HepG2 (cell line): ENCODE results near the gene CFAP61. TPM values are rescaled to one million over a fixed set of nuclear protein-coding genes. Genes with fewer than 3 reads are reported as not detected.

Source experiments
- ATAC-seq: fragments of 200-7000 bp; cut with Tn5 transposase; 3 replicates; pipeline ENCODE4 v1.9.1; 2020; ENCODE audit warnings: mild to moderate bottlenecking, moderate library complexity
- BruUV-seq: library from RNA; stranded (reverse); fragments of 400-500 nt; replicated peaks from 2 replicates; lab custom pipeline; 2021; lab: Mats Ljungman, UMichigan
- CTCF ChIA-PET: fragments of 300-600 bp; formaldehyde crosslinking; extraction: SDS; loops from one replicate; lab custom pipeline; 2021; ENCODE audit warnings: low total read pairs, inconsistent platforms, low intra/inter-chr PET ratio; lab: Yijun Ruan, JAX
- POLR2A ChIA-PET: fragments of 350-600 bp; sonication (Branson Sonifier 250); formaldehyde crosslinking; loops from one replicate; lab custom pipeline; 2020; ENCODE audit warnings: antibody characterized with exemption, inconsistent platforms; lab: Yijun Ruan, JAX
- DNase-seq: peaks from one replicate; pipeline ENCODE4 v3.0.0-alpha.2; 2015; ENCODE audit warnings: low spot score
- FAIRE-seq: peaks from 3 replicates; lab custom pipeline; 2011; peaks lifted over from hg19 to GRCh38; lab: Jason Lieb, UNC
- H2AFZ ChIP-seq: one replicate; pipeline ENCODE4 v1.6.1; 2011; ENCODE audit warnings: low read length, inconsistent platforms
- H3K27ac ChIP-seq: fragments of 300-600 bp; 3 replicates; pipeline ENCODE4 v1.8.0; 2011; ENCODE audit warnings: mixed run types, mild to moderate bottlenecking, mixed read lengths, low read length, inconsistent platforms; ENCODE audit not compliant: insufficient read depth; ENCODE audit errors: extremely low read length
- H3K27me3 ChIP-seq, 2 experiments: fragments of 200-600 bp in 1 of 2; 2 replicates in 1 of 2; 3 replicates in 1 of 2; pipeline versions ENCODE4 v1.6.0 to v1.8.0; 2011; ENCODE audit warnings: low read length in 2 of 2, mild to moderate bottlenecking in 2 of 2, moderate library complexity in 2 of 2, inconsistent platforms in 1 of 2; ENCODE audit not compliant: insufficient read depth in 2 of 2, control insufficient read depth in 1 of 2
- H3K36me3 ChIP-seq, 2 experiments: fragments of 200-600 bp in 1 of 2; replicated peaks in 1 of 2; 2 replicates in 1 of 2; 3 replicates in 1 of 2; pipeline versions ENCODE4 v1.5.1 to v1.8.0; 2011; ENCODE audit warnings: low read length in 2 of 2, inconsistent platforms in 1 of 2; ENCODE audit not compliant: insufficient read depth in 2 of 2, control insufficient read depth in 1 of 2
- H3K4me1 ChIP-seq: 2 replicates; pipeline ENCODE4 v1.5.1; 2012; ENCODE audit warnings: low read length, inconsistent platforms; ENCODE audit not compliant: insufficient read depth
- H3K4me2 ChIP-seq: 2 replicates; pipeline ENCODE4 v1.6.0; 2011; ENCODE audit warnings: low read depth, low read length, inconsistent platforms
- H3K4me3 ChIP-seq, 3 experiments: fragments of 200-600 bp in 1 of 3; sonication (generic), shearing (Covaris generic) in 1 of 3; replicated peaks in 1 of 3; 2 replicates each; pipeline ENCODE4 v1.5.1; 2011 to 2016; ENCODE audit warnings: low read length in 3 of 3, inconsistent platforms in 2 of 3, low read depth in 2 of 3, mild to moderate bottlenecking in 2 of 3, control low read depth in 1 of 3, mixed read lengths in 1 of 3; ENCODE audit not compliant: insufficient read depth in 1 of 3
- H3K79me2 ChIP-seq: one replicate; pipeline ENCODE4 v1.6.1; 2011; ENCODE audit warnings: low read length, inconsistent platforms; ENCODE audit not compliant: insufficient read depth
- H3K9ac ChIP-seq: 2 replicates; pipeline ENCODE4 v1.6.0; 2011; ENCODE audit warnings: mild to moderate bottlenecking, low read depth, low read length, inconsistent platforms; ENCODE audit not compliant: insufficient read depth
- H3K9me3 ChIP-seq: 2 replicates; pipeline ENCODE4 v1.5.1; 2012; ENCODE audit warnings: mild to moderate bottlenecking, low read length
- H4K20me1 ChIP-seq: 2 replicates; pipeline ENCODE4 v1.6.0; 2011; ENCODE audit warnings: inconsistent platforms, mild to moderate bottlenecking, low read length, moderate library complexity; ENCODE audit not compliant: insufficient read depth
- HOXA9 ChIP-seq: sonication (generic); formaldehyde crosslinking; IDR thresholded peaks from 2 replicates; pipeline ENCODE4 v1.8.1; 2022; ENCODE audit warnings: missing genetic modification reagents, mild to moderate bottlenecking, moderate library complexity, borderline replicate concordance
- HOXD1 ChIP-seq: sonication (generic); formaldehyde crosslinking; IDR thresholded peaks from 2 replicates; pipeline ENCODE4 v1.5.0; 2020; ENCODE audit warnings: missing genetic modification reagents
- ISL2 ChIP-seq: sonication (generic); formaldehyde crosslinking; IDR thresholded peaks from 2 replicates; pipeline ENCODE4 v1.5.0; 2020; ENCODE audit warnings: missing genetic modification reagents
- PHF5A ChIP-seq: IDR thresholded peaks from one replicate; pipeline ENCODE4 v1.6.1; 2018; ENCODE audit warnings: low read depth, missing genetic modification reagents; ENCODE audit not compliant: unreplicated experiment
- ZNF224 ChIP-seq: sonication (generic); formaldehyde crosslinking; IDR thresholded peaks from 2 replicates; pipeline ENCODE4 v1.5.0; 2020; ENCODE audit warnings: mild to moderate bottlenecking, missing genetic modification reagents
- ZNF558 ChIP-seq: sonication (generic); formaldehyde crosslinking; IDR thresholded peaks from 2 replicates; pipeline ENCODE4 v1.9.0; 2022; ENCODE audit warnings: mild to moderate bottlenecking, missing genetic modification reagents, borderline replicate concordance
- WGBS: methylation state at CpG from one replicate; pipeline ENCODE4 v1.1.6; 2017; ENCODE audit warnings: low lambda C conversion rate; 5-methylcytosine and 5-hydroxymethylcytosine counted together
- in situ Hi-C: cut with HindIII; loops from 2 replicates; pipeline ENCODE4 v1.10.0; 2017; ENCODE audit warnings: low pct_unique_long_range_greater_than_20kb; ENCODE audit not compliant: extremely low pct_ligation_motif_present
- intact Hi-C: fragments of 100-400 bp; cut with micrococcal nuclease; formaldehyde crosslinking; loops from one replicate; pipeline ENCODE4 v1.10.0; 2022; ENCODE audit not compliant: unreplicated experiment
- polyA plus RNA-seq, 8 experiments: library from polyadenylated mRNA; depleted of rRNA in 3 of 8; stranded (reverse) in 7 of 8; unstranded in 1 of 8; fragments of >200 nt; fragmentation: Illumina TruSeq in 4 of 8; extraction: Trizol in 4 of 8; gene quantifications; 2 replicates each; pipeline versions ENCODE4 v1.2.1 to v1.2.3, GENCODE V29; 2011 to 2016; ENCODE audit warnings: low read depth in 4 of 8, missing spikeins in 1 of 8, mixed read lengths in 1 of 8; ENCODE audit not compliant: insufficient read depth in 1 of 8
- total RNA-seq, 5 experiments: library from RNA; depleted of rRNA; stranded (reverse); fragments of >200 nt; fragmentation: Illumina TruSeq; extraction: Trizol; gene quantifications; 2 replicates each; pipeline ENCODE4 v1.2.3, GENCODE V29; 2016; ENCODE audit warnings: low read depth in 1 of 5
- TF ChIP-seq, protein P1 (sequence below), 2 experiments: fragments of 450-650 bp in 1 of 2; sonication (generic) in 1 of 2; formaldehyde crosslinking in 1 of 2; IDR thresholded peaks; 2 replicates each; pipeline versions ENCODE4 v1.6.1 to v1.8.0; 2016 to 2022; ENCODE audit warnings: antibody characterized with exemption in 1 of 2, mild to moderate bottlenecking in 1 of 2, missing genetic modification reagents in 1 of 2
- TF ChIP-seq, protein P2 (sequence below): sonication (generic); formaldehyde crosslinking; IDR thresholded peaks from 2 replicates; pipeline ENCODE4 v1.4.0; 2020; ENCODE audit warnings: low read depth, missing genetic modification reagents

CFAP61 gene
- total and polyA plus RNA-seq, 2 of the 13 experiments (the other 11 are each of a cell fraction or from before 2014, with no cell fraction given), result 0.27 TPM; not detected in 1

DNA sequence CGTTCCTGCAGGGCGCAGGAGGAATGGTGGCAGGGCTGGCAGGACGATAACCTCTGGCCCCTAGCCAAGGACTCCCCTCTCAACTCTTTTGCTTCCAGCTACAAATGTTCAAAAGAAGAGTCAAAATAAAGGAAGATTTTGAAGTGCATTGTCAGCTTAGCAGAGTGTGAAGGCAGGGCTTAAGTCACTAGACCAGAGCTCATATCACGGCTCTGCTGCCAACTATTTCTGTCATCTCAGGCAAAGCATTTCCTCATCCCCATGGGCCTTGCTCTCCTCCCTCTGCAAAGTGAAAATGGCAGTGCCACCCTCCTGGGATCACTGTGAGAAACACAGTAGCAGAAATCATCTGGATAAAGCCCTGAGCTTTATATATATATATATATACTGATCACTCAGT, 36.7 kb downstream of the CFAP61 start:
- CTCF ChIA-PET, result no interaction called here
- intact Hi-C loops, result no loop called here
- Histone ChIP-seq H3K79me2 (no peaks in the 10 kb centered on the region), H3K4me2 (no peak overlapping the region), H3K4me1 (0 out of 2 replicates have a peak, but pooled peaks cover 6% of the 10 kb centered on the region), H3K4me3 (no peak overlapping the region), H3K36me3 (no peaks in the 10 kb centered on the region), H3K27ac (no peak overlapping the region), H3K9me3 (no peaks in the 10 kb centered on the region), H3K9ac (no peak overlapping the region), H2AFZ (no peak overlapping the region), H4K20me1 (no peaks in the 10 kb centered on the region), H3K27me3 (peaks cover 0 to 9% of the 10 kb centered on the region in 2 experiments; a peak in 2 of 5 replicates)
- POLR2A ChIA-PET, result no interaction called here
- BruUV-seq, result no TSS peak
- in situ Hi-C loops, result loop anchor here (10.0 kb wide), 2 partner anchors 476 to 506 kb away; no protein-coding TSS in a partner anchor
- DNase-seq, result no peak
- WGBS, result 32% methylated on average over 4 of the region's 4 CpGs
- no peak for ATAC-seq
- FAIRE-seq, result no peak
- no peak for TF ChIP-seq ZNF558 (CRISPR knock-in tag)
- TF ChIP-seq ISL2, result no peak
- TF ChIP-seq, protein P1, sequence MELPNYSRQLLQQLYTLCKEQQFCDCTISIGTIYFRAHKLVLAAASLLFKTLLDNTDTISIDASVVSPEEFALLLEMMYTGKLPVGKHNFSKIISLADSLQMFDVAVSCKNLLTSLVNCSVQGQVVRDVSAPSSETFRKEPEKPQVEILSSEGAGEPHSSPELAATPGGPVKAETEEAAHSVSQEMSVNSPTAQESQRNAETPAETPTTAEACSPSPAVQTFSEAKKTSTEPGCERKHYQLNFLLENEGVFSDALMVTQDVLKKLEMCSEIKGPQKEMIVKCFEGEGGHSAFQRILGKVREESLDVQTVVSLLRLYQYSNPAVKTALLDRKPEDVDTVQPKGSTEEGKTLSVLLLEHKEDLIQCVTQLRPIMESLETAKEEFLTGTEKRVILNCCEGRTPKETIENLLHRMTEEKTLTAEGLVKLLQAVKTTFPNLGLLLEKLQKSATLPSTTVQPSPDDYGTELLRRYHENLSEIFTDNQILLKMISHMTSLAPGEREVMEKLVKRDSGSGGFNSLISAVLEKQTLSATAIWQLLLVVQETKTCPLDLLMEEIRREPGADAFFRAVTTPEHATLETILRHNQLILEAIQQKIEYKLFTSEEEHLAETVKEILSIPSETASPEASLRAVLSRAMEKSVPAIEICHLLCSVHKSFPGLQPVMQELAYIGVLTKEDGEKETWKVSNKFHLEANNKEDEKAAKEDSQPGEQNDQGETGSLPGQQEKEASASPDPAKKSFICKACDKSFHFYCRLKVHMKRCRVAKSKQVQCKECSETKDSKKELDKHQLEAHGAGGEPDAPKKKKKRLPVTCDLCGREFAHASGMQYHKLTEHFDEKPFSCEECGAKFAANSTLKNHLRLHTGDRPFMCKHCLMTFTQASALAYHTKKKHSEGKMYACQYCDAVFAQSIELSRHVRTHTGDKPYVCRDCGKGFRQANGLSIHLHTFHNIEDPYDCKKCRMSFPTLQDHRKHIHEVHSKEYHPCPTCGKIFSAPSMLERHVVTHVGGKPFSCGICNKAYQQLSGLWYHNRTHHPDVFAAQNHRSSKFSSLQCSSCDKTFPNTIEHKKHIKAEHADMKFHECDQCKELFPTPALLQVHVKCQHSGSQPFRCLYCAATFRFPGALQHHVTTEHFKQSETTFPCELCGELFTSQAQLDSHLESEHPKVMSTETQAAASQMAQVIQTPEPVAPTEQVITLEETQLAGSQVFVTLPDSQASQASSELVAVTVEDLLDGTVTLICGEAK (IDR thresholded peaks at IDR 0.05), result no peak
- TF ChIP-seq, protein P1 (CRISPR knock-in tag; IDR thresholded peaks at IDR 0.05), result no peak
- TF ChIP-seq, protein P2, sequence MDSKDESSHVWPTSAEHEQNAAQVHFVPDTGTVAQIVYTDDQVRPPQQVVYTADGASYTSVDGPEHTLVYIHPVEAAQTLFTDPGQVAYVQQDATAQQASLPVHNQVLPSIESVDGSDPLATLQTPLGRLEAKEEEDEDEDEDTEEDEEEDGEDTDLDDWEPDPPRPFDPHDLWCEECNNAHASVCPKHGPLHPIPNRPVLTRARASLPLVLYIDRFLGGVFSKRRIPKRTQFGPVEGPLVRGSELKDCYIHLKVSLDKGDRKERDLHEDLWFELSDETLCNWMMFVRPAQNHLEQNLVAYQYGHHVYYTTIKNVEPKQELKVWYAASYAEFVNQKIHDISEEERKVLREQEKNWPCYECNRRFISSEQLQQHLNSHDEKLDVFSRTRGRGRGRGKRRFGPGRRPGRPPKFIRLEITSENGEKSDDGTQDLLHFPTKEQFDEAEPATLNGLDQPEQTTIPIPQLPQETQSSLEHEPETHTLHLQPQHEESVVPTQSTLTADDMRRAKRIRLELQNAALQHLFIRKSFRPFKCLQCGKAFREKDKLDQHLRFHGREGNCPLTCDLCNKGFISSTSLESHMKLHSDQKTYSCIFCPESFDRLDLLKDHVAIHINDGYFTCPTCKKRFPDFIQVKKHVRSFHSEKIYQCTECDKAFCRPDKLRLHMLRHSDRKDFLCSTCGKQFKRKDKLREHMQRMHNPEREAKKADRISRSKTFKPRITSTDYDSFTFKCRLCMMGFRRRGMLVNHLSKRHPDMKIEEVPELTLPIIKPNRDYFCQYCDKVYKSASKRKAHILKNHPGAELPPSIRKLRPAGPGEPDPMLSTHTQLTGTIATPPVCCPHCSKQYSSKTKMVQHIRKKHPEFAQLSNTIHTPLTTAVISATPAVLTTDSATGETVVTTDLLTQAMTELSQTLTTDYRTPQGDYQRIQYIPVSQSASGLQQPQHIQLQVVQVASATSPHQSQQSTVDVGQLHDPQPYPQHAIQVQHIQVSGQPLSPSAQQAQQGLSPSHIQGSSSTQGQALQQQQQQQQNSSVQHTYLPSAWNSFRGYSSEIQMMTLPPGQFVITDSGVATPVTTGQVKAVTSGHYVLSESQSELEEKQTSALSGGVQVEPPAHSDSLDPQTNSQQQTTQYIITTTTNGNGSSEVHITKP (CRISPR knock-in tag), result no peak
- TF ChIP-seq HOXA9, result no peak
- no peak for TF ChIP-seq PHF5A (CRISPR knock-in tag)
- TF ChIP-seq HOXD1 (CRISPR knock-in tag), result no peak
- no peak for TF ChIP-seq ZNF224
